A673 (cell line): Measurements from ENCODE around the gene CHAT. TPM values are rescaled to one million over a fixed set of nuclear protein-coding genes. Genes with fewer than 3 reads are reported as not detected.

Experiments used
- BruUV-seq: library from RNA; stranded (reverse); fragments of 400-500 nt; replicated peaks from 2 replicates; lab custom pipeline; 2021; lab: Mats Ljungman, UMichigan
- CTCF ChIA-PET: fragments of 300-600 bp; sonication (Branson Sonifier 250); formaldehyde crosslinking; loops from one replicate; lab custom pipeline; 2022; ENCODE audit warnings: antibody characterized with exemption; lab: Charles Lee
- POLR2A ChIA-PET: fragments of 300-600 bp; sonication (Branson Sonifier 250); formaldehyde crosslinking; loops from one replicate; lab custom pipeline; 2022; ENCODE audit warnings: antibody characterized with exemption; ENCODE audit not compliant: low non-redundant PET; lab: Charles Lee
- DNase-seq: peaks from one replicate; pipeline ENCODE4 v3.0.0-alpha.2; 2015; ENCODE audit warnings: low spot score
- H3K27ac ChIP-seq: fragments of 200-600 bp; sonication (generic); 2 replicates; pipeline ENCODE4 v1.5.1; 2016; ENCODE audit warnings: mixed run types, low read depth, mild to moderate bottlenecking, mixed read lengths, antibody characterized with exemption, low read length; ENCODE audit not compliant: poor library complexity, severe bottlenecking
- H3K27me3 ChIP-seq: fragments of 200-600 bp; sonication (generic); replicated peaks from 2 replicates; pipeline ENCODE4 v1.6.1; 2017; ENCODE audit warnings: mixed run types, low read depth, mild to moderate bottlenecking, mixed read lengths, antibody characterized with exemption, low read length; ENCODE audit not compliant: insufficient read depth, poor library complexity
- H3K36me3 ChIP-seq: fragments of 200-600 bp; sonication (generic); 2 replicates; pipeline ENCODE4 v1.6.1; 2016; ENCODE audit warnings: mixed run types, mild to moderate bottlenecking, mixed read lengths, antibody characterized with exemption, low read length; ENCODE audit not compliant: insufficient read depth, poor library complexity, severe bottlenecking
- H3K4me1 ChIP-seq: fragments of 200-600 bp; sonication (generic); 2 replicates; pipeline ENCODE4 v1.6.1; 2017; ENCODE audit warnings: mixed run types, mild to moderate bottlenecking, mixed read lengths, antibody characterized with exemption, low read length; ENCODE audit not compliant: insufficient read depth, poor library complexity, severe bottlenecking
- H3K4me3 ChIP-seq: fragments of 200-600 bp; sonication (generic); 2 replicates; pipeline ENCODE4 v1.5.1; 2016; ENCODE audit warnings: low read depth, mixed run types, mild to moderate bottlenecking, mixed read lengths, low read length; ENCODE audit not compliant: poor library complexity, severe bottlenecking
- H3K9me3 ChIP-seq: fragments of 200-600 bp; sonication (generic); 2 replicates; pipeline ENCODE4 v1.6.1; 2016; ENCODE audit warnings: mixed run types, low read depth, mild to moderate bottlenecking, mixed read lengths, antibody characterized with exemption, low read length; ENCODE audit not compliant: poor library complexity, severe bottlenecking
- EZH2 ChIP-seq: fragments of 200-600 bp; sonication (generic); IDR thresholded peaks from 2 replicates; pipeline ENCODE4 v1.6.1; 2017; ENCODE audit warnings: borderline replicate concordance, low read depth, mild to moderate bottlenecking, mixed read lengths, antibody characterized with exemption, low read length; ENCODE audit not compliant: poor library complexity, severe bottlenecking
- intact Hi-C: fragments of 100-400 bp; cut with micrococcal nuclease; formaldehyde crosslinking; loops from one replicate; pipeline ENCODE4 v1.10.0; 2022; ENCODE audit not compliant: unreplicated experiment
- total RNA-seq: library from RNA; stranded (reverse); gene quantifications from 2 replicates; pipeline ENCODE4 v1.2.3, GENCODE V29; 2021
- TF ChIP-seq, protein P1 (sequence below): fragments of 300-800, 200-600 bp; sonication (generic); conservative IDR thresholded peaks from 2 replicates; pipeline ENCODE4 v1.5.1; 2017; ENCODE audit warnings: low read depth, mild to moderate bottlenecking, antibody characterized with exemption, low read length, moderate library complexity, mixed read lengths

Gene CHAT
- total RNA-seq, 1 experiment from 2014 or later, result 0.56 TPM

DNA sequence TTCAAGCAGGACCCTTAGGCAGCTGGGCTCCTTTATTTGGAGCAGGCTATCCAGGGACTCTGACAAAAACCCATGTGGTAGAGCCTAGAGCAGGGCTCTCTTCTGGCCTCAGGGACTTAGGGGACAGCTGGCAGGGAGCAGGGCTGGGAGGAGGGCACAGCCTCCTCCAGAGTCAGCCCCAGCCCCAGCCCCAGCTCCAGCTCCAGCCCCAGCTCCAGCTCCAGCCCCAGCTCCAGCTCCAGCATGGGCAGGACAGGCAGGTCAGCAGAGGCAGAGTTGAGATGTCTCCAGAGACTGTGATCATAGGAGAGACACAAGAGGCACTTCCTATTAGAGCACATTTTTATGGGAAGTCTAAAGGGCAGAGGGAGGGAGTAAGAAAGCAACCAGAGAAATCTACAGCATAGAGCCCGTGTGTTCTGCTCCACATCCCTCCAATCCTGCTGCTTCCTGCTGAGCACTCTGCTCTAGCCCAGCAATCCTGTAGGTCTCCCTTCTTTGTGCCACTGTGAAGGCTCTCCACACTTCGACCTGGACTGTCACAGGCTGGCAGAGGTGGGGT is 52.3 kb downstream of the CHAT start:
- CTCF ChIA-PET, result no interaction called here
- Histone ChIP-seq H3K9me3 (no peaks in the 10 kb centered on the region), H3K36me3 (no peaks in the 10 kb centered on the region), H3K4me1 (no peaks in the 10 kb centered on the region), H3K4me3 (no peak overlapping the region), H3K27ac (no peak overlapping the region), H3K27me3 (peaks cover 14% of the 10 kb centered on the region)
- POLR2A ChIA-PET, result no interaction called here
- TF ChIP-seq, protein P1, sequence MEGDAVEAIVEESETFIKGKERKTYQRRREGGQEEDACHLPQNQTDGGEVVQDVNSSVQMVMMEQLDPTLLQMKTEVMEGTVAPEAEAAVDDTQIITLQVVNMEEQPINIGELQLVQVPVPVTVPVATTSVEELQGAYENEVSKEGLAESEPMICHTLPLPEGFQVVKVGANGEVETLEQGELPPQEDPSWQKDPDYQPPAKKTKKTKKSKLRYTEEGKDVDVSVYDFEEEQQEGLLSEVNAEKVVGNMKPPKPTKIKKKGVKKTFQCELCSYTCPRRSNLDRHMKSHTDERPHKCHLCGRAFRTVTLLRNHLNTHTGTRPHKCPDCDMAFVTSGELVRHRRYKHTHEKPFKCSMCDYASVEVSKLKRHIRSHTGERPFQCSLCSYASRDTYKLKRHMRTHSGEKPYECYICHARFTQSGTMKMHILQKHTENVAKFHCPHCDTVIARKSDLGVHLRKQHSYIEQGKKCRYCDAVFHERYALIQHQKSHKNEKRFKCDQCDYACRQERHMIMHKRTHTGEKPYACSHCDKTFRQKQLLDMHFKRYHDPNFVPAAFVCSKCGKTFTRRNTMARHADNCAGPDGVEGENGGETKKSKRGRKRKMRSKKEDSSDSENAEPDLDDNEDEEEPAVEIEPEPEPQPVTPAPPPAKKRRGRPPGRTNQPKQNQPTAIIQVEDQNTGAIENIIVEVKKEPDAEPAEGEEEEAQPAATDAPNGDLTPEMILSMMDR, result no peak
- TF ChIP-seq EZH2, result no peak
- intact Hi-C loops, result no loop called here
- DNase-seq, result no peak
- BruUV-seq, result no TSS peak

DNA sequence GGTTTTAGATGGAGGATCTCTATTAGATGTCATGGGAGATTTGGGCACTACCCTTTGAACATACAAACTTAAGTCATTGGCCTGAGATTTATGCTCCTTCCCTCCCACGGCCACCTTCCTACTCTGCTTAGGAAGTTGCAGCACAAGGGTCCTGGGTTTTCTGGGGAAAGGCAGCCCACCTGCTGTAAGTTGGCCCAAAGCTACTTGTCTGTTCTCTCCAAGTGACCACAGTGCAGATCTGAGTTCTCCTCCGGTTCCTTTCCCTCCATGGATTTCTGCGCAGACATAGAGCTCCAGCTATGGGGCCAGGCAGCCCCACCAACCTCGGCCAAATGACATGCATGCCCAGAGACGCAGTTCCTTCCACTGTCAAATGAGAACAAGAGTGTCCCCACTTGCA is 52.8 kb downstream of the CHAT start:
- TF ChIP-seq EZH2, result no peak
- TF ChIP-seq, protein P1, result no peak
- DNase-seq, result no peak
- H3K4me3 ChIP-seq, result no peak overlapping the region
- BruUV-seq, result no TSS peak
- H3K4me1 ChIP-seq, result no peaks in the 10 kb centered on the region
- ChIA-PET POLR2A (no interaction called here), CTCF (no interaction called here)
- H3K36me3 ChIP-seq, result no peaks in the 10 kb centered on the region
- H3K9me3 ChIP-seq, result no peaks in the 10 kb centered on the region
- no peak overlapping the region for H3K27ac ChIP-seq
- intact Hi-C loops, result no loop called here
- H3K27me3 ChIP-seq, result peaks cover 14% of the 10 kb centered on the region

DNA sequence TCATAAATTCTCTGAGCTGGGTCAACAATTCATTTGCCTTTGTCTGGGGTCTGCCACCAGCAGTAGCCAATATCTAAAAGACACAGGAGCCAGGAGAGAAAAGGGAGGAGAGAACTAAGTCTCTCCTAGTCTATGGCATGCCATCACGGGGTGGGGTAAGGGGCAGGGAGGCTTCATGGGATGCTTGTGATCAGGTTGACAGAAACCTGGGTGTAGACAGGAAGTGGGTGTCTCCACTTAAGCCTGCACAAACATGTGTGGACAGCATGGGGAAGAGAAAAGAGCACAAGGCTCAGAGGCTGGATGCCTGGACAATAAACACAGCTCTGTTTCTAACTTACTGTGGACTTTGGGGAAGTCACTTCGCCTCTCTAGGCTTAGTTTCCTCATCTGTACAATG is 54.2 kb downstream of the CHAT start:
- H3K27me3 ChIP-seq, result peaks cover 23% of the 10 kb centered on the region
- TF ChIP-seq, protein P1, result no peak
- no peak for TF ChIP-seq EZH2
- no peaks in the 10 kb centered on the region for H3K36me3 ChIP-seq
- no peak overlapping the region for H3K4me3 ChIP-seq
- BruUV-seq, result no TSS peak
- DNase-seq, result no peak
- H3K4me1 ChIP-seq, result no peaks in the 10 kb centered on the region
- ChIA-PET CTCF (no interaction called here), POLR2A (no interaction called here)
- intact Hi-C loops, result no loop called here
- H3K9me3 ChIP-seq, result no peaks in the 10 kb centered on the region
- no peak overlapping the region for H3K27ac ChIP-seq
